D721Med (cell line): ENCODE measurements around the gene SLC25A29.
"Not testable (repeated sequence)": the region's sequence is repeated elsewhere in the genome, so short reads cannot be mapped to it uniquely, and the experiment has no call there.

ENCODE experiments used
- DNase-seq: peaks from one replicate; pipeline ENCODE4 v3.0.0; 2011; ENCODE audit warnings: low spot score; ENCODE audit not compliant: insufficient read length
- FAIRE-seq: peaks from 2 replicates; lab custom pipeline; 2011; peaks lifted over from hg19 to GRCh38; lab: Jason Lieb, UNC
- CTCF ChIP-seq: IDR thresholded peaks from 2 replicates; pipeline ENCODE4 v1.5.1; 2012; ENCODE audit warnings: mild to moderate bottlenecking, control low read depth; ENCODE audit not compliant: insufficient read depth; ENCODE audit errors: missing control alignments

Gene SLC25A29

DNA sequence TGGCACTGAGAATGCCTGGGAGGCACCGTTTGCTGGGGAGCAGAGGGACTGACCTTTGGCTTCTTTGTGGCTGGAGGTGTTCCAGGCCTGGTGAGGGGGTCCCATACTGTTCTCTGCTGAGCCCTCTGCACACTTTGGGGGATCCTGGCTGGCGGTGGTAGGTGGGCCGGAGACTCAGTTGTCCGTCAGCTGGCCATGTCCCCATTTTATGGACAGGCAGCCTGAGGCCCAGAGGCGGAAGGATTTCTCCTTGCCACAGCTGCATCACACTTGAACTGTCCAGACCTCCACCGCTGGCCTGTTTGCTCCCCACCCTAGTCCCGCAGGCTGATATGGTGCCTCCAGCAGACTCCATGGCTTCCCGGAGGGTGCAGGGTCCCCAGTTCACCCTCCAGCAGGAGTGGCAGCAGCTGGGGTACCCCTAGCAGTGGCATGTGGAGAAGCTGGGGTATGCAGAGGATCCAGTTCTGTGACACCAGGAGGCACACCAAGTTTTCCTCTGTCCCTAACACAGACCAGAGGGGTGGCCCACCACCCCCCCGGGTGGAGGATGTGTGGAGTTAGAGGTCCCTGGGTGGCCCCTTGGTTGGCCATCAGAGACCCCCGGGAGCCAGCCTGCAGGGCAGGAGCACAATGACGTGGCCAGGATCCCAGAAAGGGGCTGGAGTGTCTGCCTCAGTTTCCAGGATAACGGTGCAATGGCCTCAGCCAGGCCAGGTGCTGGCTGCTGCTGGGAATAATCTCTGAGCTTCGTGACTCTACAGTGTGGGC lies 14.8 kb downstream of the SLC25A29 start:
- no peak for DNase-seq
- no peak for FAIRE-seq

DNA sequence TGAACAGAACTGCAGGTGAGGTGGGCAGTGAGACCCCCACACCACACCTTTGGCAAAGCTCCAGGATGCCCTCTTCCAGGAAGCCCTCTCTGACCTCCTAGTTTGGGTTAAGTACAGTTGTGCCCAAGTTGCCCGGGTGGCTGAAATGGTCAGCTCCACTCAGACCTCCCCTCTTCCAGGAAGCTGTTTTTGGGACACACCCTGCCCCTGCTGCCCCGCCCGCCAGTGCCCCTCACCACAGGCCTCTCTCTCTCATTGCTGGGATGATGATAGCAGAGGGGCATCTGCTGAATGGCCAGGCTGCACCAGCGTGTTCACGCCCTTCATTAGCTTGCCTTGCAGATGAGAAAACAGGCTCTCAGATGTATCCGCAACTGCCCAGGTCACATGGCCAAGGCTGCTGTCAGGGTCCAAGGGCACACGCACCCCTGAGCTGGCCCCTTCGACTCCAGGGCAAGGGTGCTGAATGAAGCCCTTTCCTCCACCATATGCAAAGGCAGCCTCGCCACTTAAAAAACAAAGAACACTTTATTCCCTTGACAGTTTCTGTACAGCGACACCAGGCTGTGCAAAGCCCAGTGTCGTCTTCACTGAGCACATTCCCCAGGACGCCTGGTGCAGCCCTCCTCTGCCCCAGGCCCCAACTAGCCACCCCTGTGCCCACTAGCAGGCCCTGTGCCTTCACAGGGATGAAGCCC lies 15.5 kb downstream of the SLC25A29 start:
- no peak for DNase-seq
- TF ChIP-seq CTCF: no peak
- no peak for FAIRE-seq

More for the DNA sequence above, 14.8 kb downstream of the SLC25A29 start:
- no peak for TF ChIP-seq CTCF

GRCh38 chr14:100289916-100290606 lies 16.2 kb downstream of the SLC25A29 start:
- FAIRE-seq: no peak
- DNase-seq: no peak
- no peak for TF ChIP-seq CTCF

DNA sequence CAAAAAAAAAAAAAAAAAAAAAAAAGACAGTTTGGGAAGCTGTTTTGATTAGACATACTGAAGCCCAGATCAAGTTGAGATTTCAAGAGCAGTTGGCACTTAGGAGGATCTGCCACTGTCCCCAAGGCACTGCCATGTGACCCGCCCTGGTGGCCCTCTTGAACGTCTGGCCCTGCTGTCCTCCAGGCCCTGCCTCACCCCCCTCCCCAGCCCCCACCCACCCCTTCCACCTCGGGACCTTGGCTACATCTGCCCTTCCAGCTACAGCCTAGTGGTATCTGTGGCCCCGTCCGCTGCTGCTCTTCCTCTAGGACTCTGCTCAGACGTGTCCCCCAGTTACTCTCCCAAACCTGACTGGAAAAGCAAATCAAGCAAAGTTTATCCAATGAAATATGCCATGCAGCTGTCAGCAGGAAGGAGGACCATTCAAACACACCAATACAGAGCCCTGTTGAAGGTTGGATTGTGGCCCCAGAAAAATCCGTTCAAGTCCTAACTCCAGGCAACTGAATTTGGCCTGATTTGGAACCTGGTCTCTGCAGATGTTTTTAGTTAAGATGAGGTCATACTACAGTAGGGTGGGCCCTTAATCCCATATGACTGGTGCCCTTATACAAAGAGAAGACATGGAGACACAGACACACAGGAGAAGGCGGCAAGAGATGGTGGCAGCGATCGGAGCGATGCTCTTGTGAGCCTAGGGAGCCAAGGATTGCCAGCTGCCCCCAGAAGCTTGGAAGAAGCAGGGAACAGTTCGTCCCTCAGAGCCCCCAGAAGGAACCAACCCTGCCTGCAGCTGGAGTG lies 17.7 kb downstream of the SLC25A29 start:
- TF ChIP-seq CTCF: no peak
- no peak for DNase-seq
- no peak for FAIRE-seq

- DNase-seq, FAIRE-seq: not testable (repeated sequence)
Observed at GRCh38 chr14:100287998-100288295, 18.3 kb downstream of the SLC25A29 start.

- no peak for TF ChIP-seq CTCF
- FAIRE-seq (no peak), DNase-seq (no peak)
Observed at GRCh38 chr14:100287202-100287997, 18.8 kb downstream of the SLC25A29 start.
